NCI-H128 (cell line): Measurements from ENCODE around the gene SP1.
"Not testable (repeated sequence)": the region's sequence is repeated elsewhere in the genome, so short reads cannot be mapped to it uniquely, and the experiment has no call there.

Source experiments
- DNase-seq: peaks from one replicate; lab custom pipeline; 2025; ENCODE audit not compliant: unreplicated experiment; lab: John Stamatoyannopoulos, UW

Gene SP1

GRCh38 chr12:53444593-53445325 is 64.8 kb downstream of the SP1 start:
- not testable (repeated sequence) for DNase-seq

- DNase-seq = no peak
Observed at GRCh38 chr12:53450936-53451335, 71.0 kb downstream of the SP1 start.

- peak; percentile 98 for DNase-seq
Observed at GRCh38 chr12:53451661-53452158, 71.7 kb downstream of the SP1 start, which contains the start of gene PCBP2. PCBP2 (plus strand) TSS chr12:53452102; CDS start chr12:53454801, 2,699 bp downstream.

GRCh38 chr12:53452159-53453077 is 72.4 kb downstream of the SP1 start:
- peak; percentile 23 for DNase-seq

- no peak for DNase-seq
Observed at GRCh38 chr12:53453953-53454640, 74.1 kb downstream of the SP1 start.

GRCh38 chr12:53454707-53455106 is 74.7 kb downstream of the SP1 start:
- DNase-seq = no peak

- DNase-seq = no peak
Observed at GRCh38 chr12:53456654-53457366, 76.8 kb downstream of the SP1 start.

GRCh38 chr12:53459097-53459496 is 79.1 kb downstream of the SP1 start:
- DNase-seq = no peak

GRCh38 chr12:53461059-53461458 is 81.1 kb downstream of the SP1 start:
- no peak for DNase-seq

- DNase-seq = no peak
Observed at GRCh38 chr12:53461591-53461990, 81.6 kb downstream of the SP1 start.

GRCh38 chr12:53462935-53463334 is 83.0 kb downstream of the SP1 start:
- no peak for DNase-seq

GRCh38 chr12:53463802-53464560 is 84.0 kb downstream of the SP1 start:
- DNase-seq = no peak

GRCh38 chr12:53464685-53465418 is 84.9 kb downstream of the SP1 start:
- no peak for DNase-seq

GRCh38 chr12:53465679-53466078 is 85.7 kb downstream of the SP1 start:
- no peak for DNase-seq
